KMS-11 (cell line): ENCODE measurements around the gene NCAM1.

Source experiments
- H2AFZ ChIP-seq: fragments of 200-600 bp; sonication (generic); 2 replicates; pipeline ENCODE4 v1.6.1; 2016; ENCODE audit warnings: antibody characterized with exemption, mixed run types, low read depth
- H3K27ac ChIP-seq: fragments of 200-600 bp; sonication (generic); 2 replicates; pipeline ENCODE4 v1.6.1; 2016; ENCODE audit warnings: mild to moderate bottlenecking, mixed run types
- H3K27me3 ChIP-seq: fragments of 200-600 bp; sonication (generic); 2 replicates; pipeline ENCODE4 v1.6.1; 2017; ENCODE audit warnings: mild to moderate bottlenecking, low read depth, mixed run types, moderate library complexity; ENCODE audit not compliant: insufficient read depth
- H3K36me3 ChIP-seq: fragments of 200-600 bp; sonication (generic); 2 replicates; pipeline ENCODE4 v1.6.1; 2017; ENCODE audit warnings: mild to moderate bottlenecking, mixed run types; ENCODE audit not compliant: insufficient read depth
- H3K4me1 ChIP-seq: fragments of 200-600 bp; sonication (generic); 2 replicates; pipeline ENCODE4 v1.6.1; 2016; ENCODE audit warnings: mild to moderate bottlenecking, low read depth, mixed run types; ENCODE audit not compliant: poor library complexity, severe bottlenecking
- H3K4me2 ChIP-seq: fragments of 200-600 bp; sonication (generic); 2 replicates; pipeline ENCODE4 v1.7.0; 2016; ENCODE audit warnings: mild to moderate bottlenecking, mixed run types
- H3K4me3 ChIP-seq: fragments of 200-600 bp; sonication (generic); IDR thresholded peaks from 2 replicates; pipeline ENCODE4 v1.6.1; 2017; ENCODE audit warnings: low read depth, low read length, mixed read lengths; ENCODE audit not compliant: insufficient read depth
- H3K79me2 ChIP-seq: fragments of 200-600 bp; sonication (generic); 2 replicates; pipeline ENCODE4 v1.6.1; 2016; ENCODE audit warnings: low read depth, mixed run types; ENCODE audit not compliant: insufficient read depth
- H3K9ac ChIP-seq: fragments of 200-600 bp; sonication (generic); 2 replicates; pipeline ENCODE4 v1.6.1; 2016; ENCODE audit warnings: mild to moderate bottlenecking, mixed run types
- H4K20me1 ChIP-seq: fragments of 200-600 bp; sonication (generic); 2 replicates; pipeline ENCODE4 v1.6.1; 2016; ENCODE audit warnings: mild to moderate bottlenecking, mixed run types; ENCODE audit not compliant: insufficient read depth
- TF ChIP-seq, protein P1 (sequence below): fragments of 200-600 bp; sonication (generic); conservative IDR thresholded peaks from 2 replicates; pipeline ENCODE4 v1.6.1; 2017; ENCODE audit warnings: low read depth, mild to moderate bottlenecking, antibody characterized with exemption, low read length, moderate library complexity, mixed read lengths

The NCAM1 gene

DNA sequence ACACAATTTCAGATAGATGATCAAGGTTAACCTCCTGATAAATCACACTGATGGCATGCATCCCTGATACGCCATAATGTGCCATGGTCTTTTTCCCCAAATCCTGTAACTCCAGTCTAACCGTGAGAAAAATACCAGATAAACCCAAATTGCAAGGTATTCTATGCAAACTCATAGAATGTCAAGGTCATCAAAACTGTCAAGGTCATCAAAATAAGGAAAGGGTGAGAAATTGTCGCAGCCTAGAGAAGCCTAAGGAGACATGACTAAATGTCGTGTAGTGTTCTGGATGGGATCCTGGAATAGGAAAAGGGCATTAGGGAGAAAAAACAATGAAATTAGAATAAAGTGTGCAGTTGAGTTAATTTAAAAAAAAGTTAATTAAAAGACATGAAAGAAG lies 357.9 kb downstream of the NCAM1 start:
- Histone ChIP-seq H3K4me3 (no peak overlapping the region), H4K20me1 (no peaks in the 10 kb centered on the region)

DNA sequence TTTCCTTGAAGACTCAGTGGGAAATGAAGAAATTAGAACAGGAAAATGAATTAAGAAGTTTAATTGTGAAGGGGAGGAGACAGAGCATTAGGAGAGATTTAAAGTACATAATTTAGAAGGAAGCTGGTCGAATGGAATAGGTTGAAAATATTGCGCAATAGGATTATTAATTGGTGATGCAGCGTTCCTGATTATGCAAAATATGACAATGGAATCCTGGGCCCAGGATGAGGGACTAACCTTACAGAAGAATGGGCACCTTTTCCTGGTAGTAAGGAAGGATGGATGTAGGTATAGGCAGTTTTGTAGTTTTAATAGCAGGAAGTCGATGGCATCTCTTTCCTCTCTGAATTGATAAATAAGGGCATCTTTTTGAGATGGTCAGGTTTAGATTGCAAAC lies 360.9 kb downstream of the NCAM1 start:
- Histone ChIP-seq H2AFZ (no peak overlapping the region), H3K4me1 (peaks cover 12% of the 10 kb centered on the region), H3K79me2 (no peaks in the 10 kb centered on the region), H4K20me1 (no peaks in the 10 kb centered on the region), H3K36me3 (no peaks in the 10 kb centered on the region), H3K4me2 (no peak overlapping the region), H3K27me3 (no peaks in the 10 kb centered on the region), H3K4me3 (no peak overlapping the region), H3K9ac (no peak overlapping the region), H3K27ac (no peak overlapping the region)
- TF ChIP-seq, protein P1, sequence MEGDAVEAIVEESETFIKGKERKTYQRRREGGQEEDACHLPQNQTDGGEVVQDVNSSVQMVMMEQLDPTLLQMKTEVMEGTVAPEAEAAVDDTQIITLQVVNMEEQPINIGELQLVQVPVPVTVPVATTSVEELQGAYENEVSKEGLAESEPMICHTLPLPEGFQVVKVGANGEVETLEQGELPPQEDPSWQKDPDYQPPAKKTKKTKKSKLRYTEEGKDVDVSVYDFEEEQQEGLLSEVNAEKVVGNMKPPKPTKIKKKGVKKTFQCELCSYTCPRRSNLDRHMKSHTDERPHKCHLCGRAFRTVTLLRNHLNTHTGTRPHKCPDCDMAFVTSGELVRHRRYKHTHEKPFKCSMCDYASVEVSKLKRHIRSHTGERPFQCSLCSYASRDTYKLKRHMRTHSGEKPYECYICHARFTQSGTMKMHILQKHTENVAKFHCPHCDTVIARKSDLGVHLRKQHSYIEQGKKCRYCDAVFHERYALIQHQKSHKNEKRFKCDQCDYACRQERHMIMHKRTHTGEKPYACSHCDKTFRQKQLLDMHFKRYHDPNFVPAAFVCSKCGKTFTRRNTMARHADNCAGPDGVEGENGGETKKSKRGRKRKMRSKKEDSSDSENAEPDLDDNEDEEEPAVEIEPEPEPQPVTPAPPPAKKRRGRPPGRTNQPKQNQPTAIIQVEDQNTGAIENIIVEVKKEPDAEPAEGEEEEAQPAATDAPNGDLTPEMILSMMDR: no peak

More for the DNA sequence above, 357.9 kb downstream of the NCAM1 start:
- no peak overlapping the region for H3K9ac ChIP-seq
- TF ChIP-seq, protein P1: no peak
- H3K79me2 ChIP-seq: no peaks in the 10 kb centered on the region
- no peaks in the 10 kb centered on the region for H3K27me3 ChIP-seq
- peaks cover 16% of the 10 kb centered on the region for H3K4me1 ChIP-seq
- no peaks in the 10 kb centered on the region for H3K36me3 ChIP-seq
- H2AFZ ChIP-seq: no peak overlapping the region
- H3K4me2 ChIP-seq: no peak overlapping the region
- H3K27ac ChIP-seq: no peak overlapping the region

DNA sequence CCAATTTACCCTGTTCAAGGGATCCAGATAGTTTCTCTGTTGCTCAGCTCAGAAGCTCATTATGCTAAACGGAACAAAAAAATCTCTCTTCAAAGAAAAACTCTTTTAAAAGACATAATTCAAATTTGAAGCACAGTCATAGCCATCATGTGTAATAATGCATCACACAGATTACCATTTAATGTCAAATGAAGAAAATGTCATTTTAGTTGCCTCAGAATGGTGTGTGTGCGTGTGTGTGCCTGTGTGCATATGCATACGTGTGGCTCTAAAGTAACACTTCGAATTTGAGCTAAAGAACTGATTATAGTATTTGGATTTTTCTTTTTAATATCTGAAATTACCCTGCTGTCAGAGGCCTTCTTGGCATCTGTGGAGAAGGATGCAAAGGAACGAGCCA lies 363.0 kb downstream of the NCAM1 start:
- TF ChIP-seq, protein P1: no peak
- H3K27me3 ChIP-seq: no peaks in the 10 kb centered on the region

More for the DNA sequence above, 363.0 kb downstream of the NCAM1 start:
- Histone ChIP-seq H3K4me2 (no peak overlapping the region), H3K9ac (no peak overlapping the region), H3K4me1 (peaks cover 22% of the 10 kb centered on the region), H3K27ac (no peak overlapping the region), H3K79me2 (no peaks in the 10 kb centered on the region), H2AFZ (no peak overlapping the region), H4K20me1 (no peaks in the 10 kb centered on the region), H3K36me3 (no peaks in the 10 kb centered on the region), H3K4me3 (no peak overlapping the region)
